Hepatocyte (in vitro differentiated cells): ENCODE measurements around the gene PRDM16.

Experiments
- EZH2phosphoT487 ChIP-seq: fragments of 200-600 bp; sonication (generic); IDR thresholded peaks from one replicate; pipeline ENCODE4 v1.6.1; 2018; ENCODE audit warnings: antibody characterized with exemption, mild to moderate bottlenecking, low read depth, moderate library complexity; ENCODE audit not compliant: unreplicated experiment, severe bottlenecking
- TF ChIP-seq, protein P1 (sequence below): fragments of 200-600 bp; sonication (generic); IDR thresholded peaks from 2 replicates; pipeline ENCODE4 v1.5.1; 2016; ENCODE audit warnings: antibody characterized with exemption, mild to moderate bottlenecking; ENCODE audit not compliant: poor library complexity

DNA sequence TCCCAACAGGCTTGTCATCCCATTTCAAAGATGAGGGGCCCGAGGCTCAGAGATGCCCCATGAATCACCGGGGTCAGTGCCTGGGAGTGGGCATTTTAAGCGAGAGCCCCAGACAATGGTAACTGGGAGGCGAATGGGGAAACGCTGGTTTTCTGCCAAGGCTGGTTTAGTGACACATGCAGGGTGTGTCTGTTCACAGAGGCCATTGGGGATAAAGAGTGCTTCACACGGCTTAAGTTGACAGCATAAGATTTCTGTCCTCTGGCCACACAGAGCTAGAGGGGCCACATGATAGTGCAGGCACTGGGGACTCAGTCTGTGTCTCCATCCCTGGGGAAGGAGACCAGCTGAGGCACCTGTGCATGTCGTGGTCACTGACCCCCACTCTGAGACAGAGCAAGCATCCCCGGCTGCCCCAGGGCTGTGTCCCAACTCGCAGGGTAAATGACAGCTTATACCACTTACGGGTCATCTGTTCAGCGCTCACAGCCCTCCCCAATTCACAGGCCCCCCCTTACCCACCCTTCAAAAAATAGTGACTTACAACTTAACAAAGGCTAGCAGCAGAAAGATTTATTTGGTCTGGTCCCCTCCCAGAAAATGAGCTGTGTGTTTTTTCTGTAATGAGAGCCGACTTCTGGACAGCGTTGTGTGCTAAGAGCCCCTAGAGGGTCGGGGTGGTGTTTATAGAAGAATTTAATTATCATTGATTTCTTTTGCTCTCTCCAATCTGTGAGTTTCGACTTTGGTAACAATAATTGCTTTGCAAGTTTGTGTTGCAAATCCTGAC is 350.6 kb downstream of the PRDM16 start:
- TF ChIP-seq, protein P1, sequence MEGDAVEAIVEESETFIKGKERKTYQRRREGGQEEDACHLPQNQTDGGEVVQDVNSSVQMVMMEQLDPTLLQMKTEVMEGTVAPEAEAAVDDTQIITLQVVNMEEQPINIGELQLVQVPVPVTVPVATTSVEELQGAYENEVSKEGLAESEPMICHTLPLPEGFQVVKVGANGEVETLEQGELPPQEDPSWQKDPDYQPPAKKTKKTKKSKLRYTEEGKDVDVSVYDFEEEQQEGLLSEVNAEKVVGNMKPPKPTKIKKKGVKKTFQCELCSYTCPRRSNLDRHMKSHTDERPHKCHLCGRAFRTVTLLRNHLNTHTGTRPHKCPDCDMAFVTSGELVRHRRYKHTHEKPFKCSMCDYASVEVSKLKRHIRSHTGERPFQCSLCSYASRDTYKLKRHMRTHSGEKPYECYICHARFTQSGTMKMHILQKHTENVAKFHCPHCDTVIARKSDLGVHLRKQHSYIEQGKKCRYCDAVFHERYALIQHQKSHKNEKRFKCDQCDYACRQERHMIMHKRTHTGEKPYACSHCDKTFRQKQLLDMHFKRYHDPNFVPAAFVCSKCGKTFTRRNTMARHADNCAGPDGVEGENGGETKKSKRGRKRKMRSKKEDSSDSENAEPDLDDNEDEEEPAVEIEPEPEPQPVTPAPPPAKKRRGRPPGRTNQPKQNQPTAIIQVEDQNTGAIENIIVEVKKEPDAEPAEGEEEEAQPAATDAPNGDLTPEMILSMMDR, result no peak
- no peak for TF ChIP-seq EZH2phosphoT487
